Osteocyte (in vitro differentiated cells): Measurements from ENCODE around the gene RNF5. TPM values are rescaled to one million over a fixed set of nuclear protein-coding genes. Genes with fewer than 3 reads are reported as not detected.

ENCODE experiments used
- DNase-seq: peaks from one replicate; pipeline ENCODE4 v3.0.0; 2021; ENCODE audit warnings: mixed read lengths; ENCODE audit not compliant: unreplicated experiment; ENCODE audit errors: extremely low spot score
- H3K27ac Mint-ChIP-seq: one replicate; pipeline ENCODE4 v1.8.0; 2021; ENCODE audit warnings: mild to moderate bottlenecking, mixed read lengths; ENCODE audit not compliant: unreplicated experiment
- H3K27me3 Mint-ChIP-seq: one replicate; pipeline ENCODE4 v1.8.0; 2021; ENCODE audit warnings: mixed read lengths; ENCODE audit not compliant: unreplicated experiment
- H3K36me3 Mint-ChIP-seq: one replicate; pipeline ENCODE4 v1.8.0; 2021; ENCODE audit warnings: mixed read lengths; ENCODE audit not compliant: unreplicated experiment
- H3K4me1 Mint-ChIP-seq: one replicate; pipeline ENCODE4 v1.8.0; 2021; ENCODE audit warnings: mixed read lengths; ENCODE audit not compliant: unreplicated experiment
- H3K4me3 Mint-ChIP-seq: one replicate; pipeline ENCODE4 v1.8.0; 2021; ENCODE audit warnings: mild to moderate bottlenecking, moderate library complexity, mixed read lengths; ENCODE audit not compliant: unreplicated experiment
- H3K9me3 Mint-ChIP-seq: one replicate; pipeline ENCODE4 v1.8.0; 2021; ENCODE audit warnings: mixed read lengths; ENCODE audit not compliant: unreplicated experiment
- long read RNA-seq: library from polyadenylated mRNA; unstranded; transcript quantifications from one replicate; pipeline ENCODE4 v2.0.0, GENCODE V29; 2021
- total RNA-seq: library from RNA; stranded (reverse); gene quantifications from 2 replicates; pipeline ENCODE4 v1.2.1, GENCODE V29; 2021
- TF ChIP-seq, protein P1 (sequence below): fragments of 200-600 bp; sonication (generic); IDR thresholded peaks from 2 replicates; pipeline ENCODE4 v1.5.0; 2021; ENCODE audit warnings: antibody characterized with exemption, mild to moderate bottlenecking, moderate library complexity

RNF5 gene, protein sequence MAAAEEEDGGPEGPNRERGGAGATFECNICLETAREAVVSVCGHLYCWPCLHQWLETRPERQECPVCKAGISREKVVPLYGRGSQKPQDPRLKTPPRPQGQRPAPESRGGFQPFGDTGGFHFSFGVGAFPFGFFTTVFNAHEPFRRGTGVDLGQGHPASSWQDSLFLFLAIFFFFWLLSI
- 47.1 and 51.6 TPM in 2 replicates for total RNA-seq
- long read RNA-seq, partial matches to known transcripts, result 1 of 1 reads
- long read RNA-seq, other reads (novel, unspliced or antisense), result 0 of 1 reads

DNA sequence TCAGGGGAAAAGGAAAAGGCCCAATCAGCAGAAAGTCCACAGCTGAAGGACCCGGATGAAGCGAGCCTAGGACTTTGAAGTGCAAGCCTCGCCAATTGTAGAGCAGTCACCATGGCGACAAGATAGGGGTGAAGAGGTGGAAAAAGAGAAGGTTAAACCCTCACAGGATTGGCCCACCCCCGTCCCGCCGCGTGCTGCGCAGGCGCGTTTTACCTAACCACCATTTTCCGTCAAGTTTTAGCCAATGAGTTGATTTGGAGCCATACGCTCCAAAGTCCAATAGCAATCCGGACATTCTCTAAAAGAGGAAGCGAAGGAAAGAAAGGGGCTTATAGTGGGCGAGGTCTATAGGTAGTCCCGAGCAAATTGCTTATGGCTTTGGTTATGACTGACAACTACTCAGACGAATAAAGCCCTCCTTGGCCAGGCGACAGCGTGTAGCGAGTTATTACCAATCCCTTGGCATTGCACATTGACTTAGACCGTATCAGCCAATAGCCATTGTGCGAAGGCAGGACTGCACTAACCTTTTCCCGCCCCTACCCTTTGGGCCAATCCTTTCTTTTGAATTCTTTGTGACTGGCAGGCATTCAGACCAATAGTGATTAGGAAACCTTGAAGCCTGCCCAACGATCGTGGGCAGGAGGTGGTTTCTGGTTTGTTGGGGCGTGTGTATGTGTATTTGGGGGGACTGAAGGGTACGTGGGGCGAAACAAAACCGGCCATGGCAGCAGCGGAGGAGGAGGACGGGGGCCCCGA is at the start of gene RNF5:
TSS of gene RNF5 (plus strand) at position 618 of the 759 bp plus-strand sequence. CDS start at position 725, 107 bp downstream.
- peak within 1 kb of the TSS; percentile 90 for H3K4me3 Mint-ChIP-seq
- H3K4me1 Mint-ChIP-seq, result peaks cover 49% of the 10 kb centered on the region
- DNase-seq, result peak; percentile 97
- H3K27me3 Mint-ChIP-seq, result no peaks in the 10 kb centered on the region
- peak within 1 kb of the TSS; percentile 100 for H3K27ac Mint-ChIP-seq
- no peaks in the 10 kb centered on the region for H3K9me3 Mint-ChIP-seq
- TF ChIP-seq, protein P1, sequence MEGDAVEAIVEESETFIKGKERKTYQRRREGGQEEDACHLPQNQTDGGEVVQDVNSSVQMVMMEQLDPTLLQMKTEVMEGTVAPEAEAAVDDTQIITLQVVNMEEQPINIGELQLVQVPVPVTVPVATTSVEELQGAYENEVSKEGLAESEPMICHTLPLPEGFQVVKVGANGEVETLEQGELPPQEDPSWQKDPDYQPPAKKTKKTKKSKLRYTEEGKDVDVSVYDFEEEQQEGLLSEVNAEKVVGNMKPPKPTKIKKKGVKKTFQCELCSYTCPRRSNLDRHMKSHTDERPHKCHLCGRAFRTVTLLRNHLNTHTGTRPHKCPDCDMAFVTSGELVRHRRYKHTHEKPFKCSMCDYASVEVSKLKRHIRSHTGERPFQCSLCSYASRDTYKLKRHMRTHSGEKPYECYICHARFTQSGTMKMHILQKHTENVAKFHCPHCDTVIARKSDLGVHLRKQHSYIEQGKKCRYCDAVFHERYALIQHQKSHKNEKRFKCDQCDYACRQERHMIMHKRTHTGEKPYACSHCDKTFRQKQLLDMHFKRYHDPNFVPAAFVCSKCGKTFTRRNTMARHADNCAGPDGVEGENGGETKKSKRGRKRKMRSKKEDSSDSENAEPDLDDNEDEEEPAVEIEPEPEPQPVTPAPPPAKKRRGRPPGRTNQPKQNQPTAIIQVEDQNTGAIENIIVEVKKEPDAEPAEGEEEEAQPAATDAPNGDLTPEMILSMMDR, result no peak
- peaks cover 17% of the 10 kb centered on the region for H3K36me3 Mint-ChIP-seq

DNA sequence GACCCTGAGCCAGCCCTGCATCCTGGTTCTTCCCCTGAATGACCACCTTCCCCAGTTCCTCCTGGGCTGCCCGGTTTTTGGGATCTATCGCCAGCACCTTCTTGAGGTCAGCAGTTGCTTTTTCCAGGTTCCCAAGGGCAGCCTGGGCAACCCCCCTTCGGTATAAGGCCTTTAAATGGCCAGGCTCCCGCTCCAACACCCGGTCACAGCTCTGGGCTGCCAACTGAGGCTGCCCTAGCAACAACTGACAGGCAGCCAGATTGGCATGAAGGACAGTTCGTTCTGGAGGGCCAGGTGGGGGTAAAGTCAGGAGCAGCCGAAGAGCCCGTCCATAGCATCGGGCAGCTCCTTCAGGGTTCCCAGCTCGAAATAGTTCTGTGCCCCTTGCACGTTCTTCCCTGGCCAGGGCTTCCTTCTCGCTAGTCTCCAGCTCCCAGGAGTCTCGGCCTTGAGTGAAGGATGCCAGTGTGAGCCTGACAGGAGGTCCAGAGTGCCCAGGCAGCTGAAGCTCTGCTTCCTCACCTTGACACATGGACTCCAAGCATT is 49.4 kb upstream of the RNF5 start:
- peaks cover 12% of the 10 kb centered on the region for H3K36me3 Mint-ChIP-seq
- peak overlapping the region; percentile 100 for H3K27ac Mint-ChIP-seq
- H3K4me3 Mint-ChIP-seq, result peak overlapping the region; percentile 99
- H3K4me1 Mint-ChIP-seq, result peaks cover 40% of the 10 kb centered on the region
- no peaks in the 10 kb centered on the region for H3K27me3 Mint-ChIP-seq
- no peaks in the 10 kb centered on the region for H3K9me3 Mint-ChIP-seq
- TF ChIP-seq, protein P1, result no peak
- no peak for DNase-seq

DNA sequence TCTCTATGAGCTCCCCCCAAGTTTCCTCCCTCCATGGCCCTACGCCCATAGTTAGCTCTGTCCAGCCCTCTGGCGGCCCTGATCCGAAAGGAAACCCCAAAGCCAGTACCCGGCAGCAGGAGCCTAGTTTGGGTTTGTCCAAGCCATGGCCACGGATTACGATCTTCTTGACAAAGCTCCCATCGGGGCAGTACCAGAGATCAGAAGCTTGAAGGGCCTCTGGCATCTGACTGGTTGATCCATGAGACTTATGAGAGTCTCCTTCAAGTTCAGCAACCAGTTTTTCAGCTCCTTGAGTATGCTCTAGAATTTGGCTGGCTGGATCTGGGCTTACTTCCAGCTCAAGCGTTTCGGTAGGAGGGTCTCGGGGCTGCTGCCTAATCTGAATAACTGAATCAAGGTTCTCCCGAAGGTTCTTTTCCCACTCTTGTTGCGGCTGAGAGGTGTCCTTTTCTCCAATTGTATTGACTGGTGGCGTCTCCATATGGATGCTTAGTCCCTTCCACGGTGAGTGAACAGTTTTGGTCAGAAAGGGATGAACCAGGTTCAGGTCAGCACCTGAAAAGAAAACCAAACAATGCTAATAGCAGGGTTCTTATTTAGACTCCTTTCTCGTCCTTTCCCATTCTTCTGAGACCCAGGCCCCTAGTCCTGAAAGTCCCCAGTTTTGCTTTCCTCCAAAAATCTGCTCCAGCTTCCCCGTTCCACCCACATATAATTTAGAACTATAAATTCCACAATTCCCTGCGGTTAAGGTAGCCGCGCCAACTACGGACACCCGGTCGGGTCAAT is 48.7 kb upstream of the RNF5 start:
- H3K4me1 Mint-ChIP-seq, result peaks cover 40% of the 10 kb centered on the region
- H3K27ac Mint-ChIP-seq, result peak overlapping the region; percentile 100
- peaks cover 6% of the 10 kb centered on the region for H3K36me3 Mint-ChIP-seq
- no peaks in the 10 kb centered on the region for H3K27me3 Mint-ChIP-seq
- no peaks in the 10 kb centered on the region for H3K9me3 Mint-ChIP-seq
- TF ChIP-seq, protein P1, result no peak
- H3K4me3 Mint-ChIP-seq, result peak overlapping the region; percentile 93
- no peak for DNase-seq

DNA sequence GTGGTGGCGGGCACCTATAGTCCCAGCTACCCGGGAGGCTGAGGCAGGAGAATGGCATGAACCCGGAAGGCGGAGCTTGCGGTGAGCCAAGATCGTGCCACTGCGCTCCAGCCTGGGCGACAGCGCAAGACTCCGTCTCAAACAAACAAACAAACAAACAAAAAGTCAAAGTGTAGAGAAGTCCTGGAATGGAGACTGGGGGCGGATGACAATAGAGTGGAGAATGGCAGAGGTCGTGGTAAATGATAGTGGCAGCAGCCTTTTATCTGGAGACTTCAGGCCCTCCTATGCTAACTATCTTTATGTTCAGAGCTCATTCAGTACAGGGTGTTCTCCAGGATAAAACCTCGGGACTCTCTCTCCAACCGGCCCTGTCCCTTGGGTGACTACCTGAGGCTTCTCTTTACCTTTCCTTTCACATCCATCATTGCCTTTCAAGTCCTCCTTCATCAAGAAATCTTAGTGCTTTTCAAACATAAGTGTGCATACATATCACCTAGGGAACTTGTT is 46.7 kb upstream of the RNF5 start:
- peaks cover 35% of the 10 kb centered on the region for H3K4me1 Mint-ChIP-seq
- H3K27me3 Mint-ChIP-seq, result no peaks in the 10 kb centered on the region
- DNase-seq, result no peak
- no peak overlapping the region for H3K27ac Mint-ChIP-seq
- H3K9me3 Mint-ChIP-seq, result no peaks in the 10 kb centered on the region
- no peaks in the 10 kb centered on the region for H3K36me3 Mint-ChIP-seq
- TF ChIP-seq, protein P1, result no peak
- H3K4me3 Mint-ChIP-seq, result peak overlapping the region; percentile 44
